Brain microvascular endothelial cell (primary cell): ENCODE data around the gene REPIN1.

Source experiments
- DNase-seq: peaks from one replicate; pipeline ENCODE4 v3.0.0-alpha.2; 2020
- H3K27ac ChIP-seq: fragments of 250-450 bp; sonication (Bioruptor Pico); 2 replicates; pipeline ENCODE4 v1.5.1; 2020; ENCODE audit warnings: mild to moderate bottlenecking, moderate library complexity
- H3K27me3 ChIP-seq: fragments of 250-450 bp; sonication (Bioruptor Pico); replicated peaks from 2 replicates; pipeline ENCODE4 v1.5.1; 2020; ENCODE audit warnings: mild to moderate bottlenecking
- H3K36me3 ChIP-seq: fragments of 250-450 bp; sonication (Bioruptor Pico); replicated peaks from 2 replicates; pipeline ENCODE4 v1.5.1; 2020; ENCODE audit warnings: mild to moderate bottlenecking
- H3K4me3 ChIP-seq: 2 replicates; pipeline ENCODE4 v1.5.1; 2011; ENCODE audit warnings: low read depth, mild to moderate bottlenecking, control low read depth, low read length, moderate library complexity
- CTCF ChIP-seq: IDR thresholded peaks from 2 replicates; pipeline ENCODE4 v1.5.1; 2011; ENCODE audit warnings: low read depth, mild to moderate bottlenecking, moderate library complexity, low read length, control low read depth, inconsistent platforms; ENCODE audit errors: missing control alignments
- in situ Hi-C: cut with HindIII; loops from 2 replicates; pipeline ENCODE4 v1.10.0; 2017; ENCODE audit warnings: low sequenced_read_pairs, low pct_ligation_motif_present

The REPIN1 gene

GRCh38 chr7:150376560-150376959, 7.9 kb downstream of the REPIN1 start:
- Histone ChIP-seq H3K27me3 (no peaks in the 10 kb centered on the region), H3K4me3 (no peak overlapping the region), H3K27ac (no peak overlapping the region), H3K36me3 (peaks cover 26% of the 10 kb centered on the region)
- in situ Hi-C loops, result no loop called here
- no peak for DNase-seq
- no peak for TF ChIP-seq CTCF

GRCh38 chr7:150377196-150377595, 8.6 kb downstream of the REPIN1 start:
- in situ Hi-C loops, result no loop called here
- H3K27ac ChIP-seq, result no peak overlapping the region
- H3K27me3 ChIP-seq, result no peaks in the 10 kb centered on the region
- H3K4me3 ChIP-seq, result no peak overlapping the region
- peaks cover 21% of the 10 kb centered on the region for H3K36me3 ChIP-seq
- DNase-seq, result no peak
- no peak for TF ChIP-seq CTCF

GRCh38 chr7:150377635-150378034, 9.0 kb downstream of the REPIN1 start:
- no peak for TF ChIP-seq CTCF
- Histone ChIP-seq H3K36me3 (peaks cover 17% of the 10 kb centered on the region), H3K27ac (no peak overlapping the region), H3K27me3 (no peaks in the 10 kb centered on the region), H3K4me3 (no peak overlapping the region)
- in situ Hi-C loops, result no loop called here
- DNase-seq, result no peak

GRCh38 chr7:150378115-150378852, 9.7 kb downstream of the REPIN1 start:
- Histone ChIP-seq H3K27me3 (no peaks in the 10 kb centered on the region), H3K27ac (peak overlapping the region; percentile 40), H3K4me3 (peak overlapping the region; percentile 73), H3K36me3 (peaks cover 10% of the 10 kb centered on the region)
- in situ Hi-C loops, result no loop called here
- peak; percentile 51 for TF ChIP-seq CTCF
- DNase-seq, result peak; percentile 39

- H3K36me3 ChIP-seq, result peaks cover 4% of the 10 kb centered on the region
- DNase-seq, result peak; percentile 88
- no peak for TF ChIP-seq CTCF
- no peaks in the 10 kb centered on the region for H3K27me3 ChIP-seq
- H3K4me3 ChIP-seq, result peak within 1 kb of the TSS; percentile 81
- H3K27ac ChIP-seq, result peak within 1 kb of the TSS; percentile 40
- in situ Hi-C loops, result no loop called here
These were observed 10.3 kb downstream of the REPIN1 start, which contains the start of gene ZNF775 for GRCh38 chr7:150378853-150379440. Gene ZNF775, plus strand, starts transcription at chr7:150379330. Its CDS starts 9,141 bp downstream, at chr7:150388471.
